Hepatocyte (in vitro differentiated cells): Measurements from ENCODE around the gene SLC39A11.

Experiments
- CTCF ChIP-seq: fragments of 200-600 bp; sonication (generic); IDR thresholded peaks from 2 replicates; pipeline ENCODE4 v1.5.1; 2016; ENCODE audit warnings: antibody characterized with exemption, mild to moderate bottlenecking; ENCODE audit not compliant: poor library complexity
- EZH2phosphoT487 ChIP-seq: fragments of 200-600 bp; sonication (generic); IDR thresholded peaks from one replicate; pipeline ENCODE4 v1.6.1; 2018; ENCODE audit warnings: antibody characterized with exemption, mild to moderate bottlenecking, low read depth, moderate library complexity; ENCODE audit not compliant: unreplicated experiment, severe bottlenecking

DNA sequence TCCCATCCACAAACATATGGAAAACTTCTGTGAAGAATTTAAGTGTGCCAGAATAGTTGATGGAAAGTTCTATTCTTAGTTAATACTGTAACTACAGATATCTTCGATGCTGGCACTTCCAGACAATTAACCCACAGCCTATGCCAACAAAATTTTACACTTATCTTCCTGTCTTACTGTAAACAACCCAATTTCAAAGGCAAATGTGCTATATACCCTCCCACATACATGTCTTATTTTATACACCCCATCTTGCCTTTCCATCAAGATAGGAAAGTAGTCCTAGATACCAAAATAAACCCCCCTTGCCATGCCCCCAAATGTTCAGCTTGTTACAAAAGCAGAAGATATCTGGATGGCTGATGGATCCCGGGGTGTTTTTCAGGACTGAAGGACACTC is 306.3 kb downstream of the SLC39A11 start:
- TF ChIP-seq CTCF (no peak), EZH2phosphoT487 (no peak)
